GM12878 (cell line): ENCODE data around the gene TESPA1. TPM values are rescaled to one million over a fixed set of nuclear protein-coding genes. Genes with fewer than 3 reads are reported as not detected.

Source experiments
- BHLHE40 ChIP-seq, 2 experiments: fragments of 450-650 bp in 1 of 2; IDR thresholded peaks; 2 replicates each; pipeline ENCODE4 v1.6.1; 2011 to 2017; ENCODE audit warnings: low read depth in 2 of 2, borderline replicate concordance in 1 of 2, improper control_type of control experiment in 1 of 2, low read length in 1 of 2, mild to moderate bottlenecking in 1 of 2
- ETV6 ChIP-seq, 2 experiments: fragments of 450-650 bp in 1 of 2; IDR thresholded peaks in 1 of 2; conservative IDR thresholded peaks in 1 of 2; 2 replicates each; pipeline ENCODE4 v1.6.1; 2014; ENCODE audit warnings: antibody characterized with exemption in 1 of 2, borderline replicate concordance in 1 of 2, low read depth in 1 of 2, mild to moderate bottlenecking in 1 of 2, moderate library complexity in 1 of 2
- IRF4 ChIP-seq: IDR thresholded peaks from 2 replicates; pipeline ENCODE4 v1.6.1; 2011; ENCODE audit warnings: low read depth, low read length
- NRF1 ChIP-seq: conservative IDR thresholded peaks from 2 replicates; pipeline ENCODE4 v1.6.1; 2011; ENCODE audit warnings: mild to moderate bottlenecking, low read depth, low read length, improper control_type of control experiment
- RAD21 ChIP-seq: IDR thresholded peaks from 2 replicates; pipeline ENCODE4 v1.6.1; 2011; ENCODE audit warnings: mild to moderate bottlenecking, low read depth, low read length, moderate library complexity; ENCODE audit not compliant: insufficient read depth
- SPI1 ChIP-seq: IDR thresholded peaks from 2 replicates; pipeline ENCODE4 v1.6.1; 2011; ENCODE audit warnings: low read depth, mild to moderate bottlenecking, low read length, moderate library complexity, borderline replicate concordance; ENCODE audit not compliant: insufficient read depth
- TBL1XR1 ChIP-seq: IDR thresholded peaks from 2 replicates; pipeline ENCODE4 v1.6.1; 2012; ENCODE audit warnings: low read depth, low read length, improper control_type of control experiment
- TCF7 ChIP-seq: IDR thresholded peaks from 2 replicates; pipeline ENCODE4 v1.6.1; 2014; ENCODE audit warnings: antibody characterized with exemption, borderline replicate concordance
- YBX1 ChIP-seq: fragments of 450-650 bp; IDR thresholded peaks from 2 replicates; pipeline ENCODE4 v1.6.1; 2016; ENCODE audit warnings: antibody characterized with exemption
- polyA plus RNA-seq, 11 experiments: library from polyadenylated mRNA; depleted of rRNA in 4 of 11; unstranded in 6 of 11; stranded (reverse) in 5 of 11; fragments of >200 nt; fragmentation: Nextera tagmentation in 4 of 11; fragmentation: Illumina TruSeq in 1 of 11; extraction: Ambion mirVana in 4 of 11; extraction: Trizol in 1 of 11; gene quantifications; 1 replicate in 1 of 11; 2 replicates in 10 of 11; pipeline versions ENCODE4 v1.2.1 to v1.2.3, GENCODE V29; 2011 to 2016; ENCODE audit warnings: inconsistent platforms in 2 of 11, missing spikeins in 2 of 11, low read depth in 1 of 11
- total RNA-seq, 4 experiments: library from RNA; depleted of rRNA in 3 of 4; stranded (reverse); fragments of >200 nt in 3 of 4; fragmentation: Illumina TruSeq in 1 of 4; extraction: Trizol in 1 of 4; gene quantifications; 2 replicates each; pipeline versions ENCODE4 v1.2.1 to v1.2.3, GENCODE V29; 2013 to 2021
- TF ChIP-seq, protein P1 (sequence below): fragments of 150-350 bp; IDR thresholded peaks from 2 replicates; pipeline ENCODE4 v1.6.1; 2014; ENCODE audit warnings: mild to moderate bottlenecking, low read depth, low read length
- TF ChIP-seq, protein P2 (sequence below): fragments of 450-650 bp; IDR thresholded peaks from 2 replicates; pipeline ENCODE4 v1.6.1; 2017; ENCODE audit warnings: borderline replicate concordance
- TF ChIP-seq, protein P3 (sequence below): fragments of 450-650 bp; IDR thresholded peaks from 2 replicates; pipeline ENCODE4 v1.6.1; 2018; ENCODE audit warnings: mild to moderate bottlenecking, low read depth, moderate library complexity; ENCODE audit not compliant: partially characterized antibody
- TF ChIP-seq, protein P4 (sequence below): IDR thresholded peaks from 2 replicates; pipeline ENCODE4 v1.6.1; 2011; ENCODE audit warnings: borderline replicate concordance, low read depth, mild to moderate bottlenecking, moderate library complexity, low read length; ENCODE audit not compliant: insufficient read depth, poor library complexity, severe bottlenecking
- TF ChIP-seq, protein P5 (sequence below): IDR thresholded peaks from 2 replicates; pipeline ENCODE4 v1.6.1; 2012; ENCODE audit warnings: low read depth, low read length, improper control_type of control experiment
- TF ChIP-seq, protein P6 (sequence below): IDR thresholded peaks from 2 replicates; pipeline ENCODE4 v1.6.1; 2011; ENCODE audit warnings: borderline replicate concordance, low read depth, mild to moderate bottlenecking, moderate library complexity, mixed read lengths, low read length; ENCODE audit not compliant: insufficient read depth; ENCODE audit errors: extremely low read length

TESPA1 gene
- total and polyA plus RNA-seq, 10 of the 15 experiments (the other 5 are each of a cell fraction or from before 2014, with no cell fraction given): 13.8 to 56.2 (median 23.9) TPM

DNA sequence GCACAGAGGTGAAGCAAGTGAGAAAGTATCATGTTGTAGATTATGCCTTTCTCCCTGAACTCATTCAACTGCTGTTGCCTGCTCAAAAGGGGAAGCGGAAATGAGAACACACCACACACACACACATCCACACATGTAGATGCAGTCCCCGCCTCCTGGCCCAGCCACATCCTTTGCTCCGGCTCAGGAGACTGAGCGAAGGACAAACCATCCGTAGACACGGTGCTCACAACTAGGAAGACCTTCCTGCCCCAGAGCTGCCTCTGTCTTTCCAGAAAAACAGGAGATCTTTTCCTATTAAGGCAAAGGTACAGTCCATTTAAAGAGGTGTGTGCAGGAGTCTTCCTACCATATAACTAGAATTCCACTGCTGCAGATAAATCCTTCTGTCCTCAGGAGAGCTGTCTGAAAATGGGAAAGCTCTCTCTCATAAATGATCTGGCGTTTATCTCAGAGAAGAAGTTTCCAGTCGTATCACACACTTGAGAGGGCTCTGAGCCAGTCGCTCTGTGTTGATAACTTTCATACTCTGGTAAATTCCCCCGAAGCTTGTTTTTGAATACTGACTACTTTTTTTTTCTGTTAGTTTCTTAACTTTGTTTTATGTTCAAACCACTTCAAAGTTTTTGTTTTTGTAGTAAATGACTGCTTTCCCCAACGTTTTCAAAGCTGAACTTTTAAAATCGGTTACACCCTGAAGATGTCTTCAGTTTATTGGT lies at the start of gene TESPA1 (continued):
- TF ChIP-seq TCF7 (peak; percentile 69), NRF1 (no peak), IRF4 (peak; percentile 94), ETV6 (conservative IDR thresholded peaks at IDR 0.05 in 1 of 2, IDR thresholded peaks at IDR 0.05 in 1 of 2; ENCODE audit: borderline replicate concordance in 1 of 2, low read depth in 1 of 2) (peak in 1 of 2 experiments; percentile 90; a peak in 2 of 4 replicates), TBL1XR1 (0 out of 2 replicates have a peak, but pooled peaks have one; percentile 26), SPI1 (peak; percentile 97), YBX1 (no peak), BHLHE40 (IDR thresholded peaks at IDR 0.05; ENCODE audit: borderline replicate concordance in 1 of 2, low read depth in 2 of 2, low read length in 1 of 2) (peak in 1 of 2 experiments; percentile 69; a peak in 3 of 4 replicates), RAD21 (no peak)
- TF ChIP-seq, protein P1, sequence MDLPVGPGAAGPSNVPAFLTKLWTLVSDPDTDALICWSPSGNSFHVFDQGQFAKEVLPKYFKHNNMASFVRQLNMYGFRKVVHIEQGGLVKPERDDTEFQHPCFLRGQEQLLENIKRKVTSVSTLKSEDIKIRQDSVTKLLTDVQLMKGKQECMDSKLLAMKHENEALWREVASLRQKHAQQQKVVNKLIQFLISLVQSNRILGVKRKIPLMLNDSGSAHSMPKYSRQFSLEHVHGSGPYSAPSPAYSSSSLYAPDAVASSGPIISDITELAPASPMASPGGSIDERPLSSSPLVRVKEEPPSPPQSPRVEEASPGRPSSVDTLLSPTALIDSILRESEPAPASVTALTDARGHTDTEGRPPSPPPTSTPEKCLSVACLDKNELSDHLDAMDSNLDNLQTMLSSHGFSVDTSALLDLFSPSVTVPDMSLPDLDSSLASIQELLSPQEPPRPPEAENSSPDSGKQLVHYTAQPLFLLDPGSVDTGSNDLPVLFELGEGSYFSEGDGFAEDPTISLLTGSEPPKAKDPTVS: no peak
- TF ChIP-seq, protein P2, sequence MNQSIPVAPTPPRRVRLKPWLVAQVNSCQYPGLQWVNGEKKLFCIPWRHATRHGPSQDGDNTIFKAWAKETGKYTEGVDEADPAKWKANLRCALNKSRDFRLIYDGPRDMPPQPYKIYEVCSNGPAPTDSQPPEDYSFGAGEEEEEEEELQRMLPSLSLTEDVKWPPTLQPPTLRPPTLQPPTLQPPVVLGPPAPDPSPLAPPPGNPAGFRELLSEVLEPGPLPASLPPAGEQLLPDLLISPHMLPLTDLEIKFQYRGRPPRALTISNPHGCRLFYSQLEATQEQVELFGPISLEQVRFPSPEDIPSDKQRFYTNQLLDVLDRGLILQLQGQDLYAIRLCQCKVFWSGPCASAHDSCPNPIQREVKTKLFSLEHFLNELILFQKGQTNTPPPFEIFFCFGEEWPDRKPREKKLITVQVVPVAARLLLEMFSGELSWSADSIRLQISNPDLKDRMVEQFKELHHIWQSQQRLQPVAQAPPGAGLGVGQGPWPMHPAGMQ: no peak
- TF ChIP-seq, protein P3, sequence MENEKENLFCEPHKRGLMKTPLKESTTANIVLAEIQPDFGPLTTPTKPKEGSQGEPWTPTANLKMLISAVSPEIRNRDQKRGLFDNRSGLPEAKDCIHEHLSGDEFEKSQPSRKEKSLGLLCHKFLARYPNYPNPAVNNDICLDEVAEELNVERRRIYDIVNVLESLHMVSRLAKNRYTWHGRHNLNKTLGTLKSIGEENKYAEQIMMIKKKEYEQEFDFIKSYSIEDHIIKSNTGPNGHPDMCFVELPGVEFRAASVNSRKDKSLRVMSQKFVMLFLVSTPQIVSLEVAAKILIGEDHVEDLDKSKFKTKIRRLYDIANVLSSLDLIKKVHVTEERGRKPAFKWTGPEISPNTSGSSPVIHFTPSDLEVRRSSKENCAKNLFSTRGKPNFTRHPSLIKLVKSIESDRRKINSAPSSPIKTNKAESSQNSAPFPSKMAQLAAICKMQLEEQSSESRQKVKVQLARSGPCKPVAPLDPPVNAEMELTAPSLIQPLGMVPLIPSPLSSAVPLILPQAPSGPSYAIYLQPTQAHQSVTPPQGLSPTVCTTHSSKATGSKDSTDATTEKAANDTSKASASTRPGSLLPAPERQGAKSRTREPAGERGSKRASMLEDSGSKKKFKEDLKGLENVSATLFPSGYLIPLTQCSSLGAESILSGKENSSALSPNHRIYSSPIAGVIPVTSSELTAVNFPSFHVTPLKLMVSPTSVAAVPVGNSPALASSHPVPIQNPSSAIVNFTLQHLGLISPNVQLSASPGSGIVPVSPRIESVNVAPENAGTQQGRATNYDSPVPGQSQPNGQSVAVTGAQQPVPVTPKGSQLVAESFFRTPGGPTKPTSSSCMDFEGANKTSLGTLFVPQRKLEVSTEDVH: peak; percentile 55
- TF ChIP-seq, protein P4, sequence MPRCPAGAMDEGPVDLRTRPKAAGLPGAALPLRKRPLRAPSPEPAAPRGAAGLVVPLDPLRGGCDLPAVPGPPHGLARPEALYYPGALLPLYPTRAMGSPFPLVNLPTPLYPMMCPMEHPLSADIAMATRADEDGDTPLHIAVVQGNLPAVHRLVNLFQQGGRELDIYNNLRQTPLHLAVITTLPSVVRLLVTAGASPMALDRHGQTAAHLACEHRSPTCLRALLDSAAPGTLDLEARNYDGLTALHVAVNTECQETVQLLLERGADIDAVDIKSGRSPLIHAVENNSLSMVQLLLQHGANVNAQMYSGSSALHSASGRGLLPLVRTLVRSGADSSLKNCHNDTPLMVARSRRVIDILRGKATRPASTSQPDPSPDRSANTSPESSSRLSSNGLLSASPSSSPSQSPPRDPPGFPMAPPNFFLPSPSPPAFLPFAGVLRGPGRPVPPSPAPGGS: peak; percentile 32
- TF ChIP-seq, protein P5, sequence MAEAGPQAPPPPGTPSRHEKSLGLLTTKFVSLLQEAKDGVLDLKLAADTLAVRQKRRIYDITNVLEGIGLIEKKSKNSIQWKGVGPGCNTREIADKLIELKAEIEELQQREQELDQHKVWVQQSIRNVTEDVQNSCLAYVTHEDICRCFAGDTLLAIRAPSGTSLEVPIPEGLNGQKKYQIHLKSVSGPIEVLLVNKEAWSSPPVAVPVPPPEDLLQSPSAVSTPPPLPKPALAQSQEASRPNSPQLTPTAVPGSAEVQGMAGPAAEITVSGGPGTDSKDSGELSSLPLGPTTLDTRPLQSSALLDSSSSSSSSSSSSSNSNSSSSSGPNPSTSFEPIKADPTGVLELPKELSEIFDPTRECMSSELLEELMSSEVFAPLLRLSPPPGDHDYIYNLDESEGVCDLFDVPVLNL: 0 out of 2 replicates have a peak, but pooled peaks have one; percentile 36
- TF ChIP-seq, protein P6, sequence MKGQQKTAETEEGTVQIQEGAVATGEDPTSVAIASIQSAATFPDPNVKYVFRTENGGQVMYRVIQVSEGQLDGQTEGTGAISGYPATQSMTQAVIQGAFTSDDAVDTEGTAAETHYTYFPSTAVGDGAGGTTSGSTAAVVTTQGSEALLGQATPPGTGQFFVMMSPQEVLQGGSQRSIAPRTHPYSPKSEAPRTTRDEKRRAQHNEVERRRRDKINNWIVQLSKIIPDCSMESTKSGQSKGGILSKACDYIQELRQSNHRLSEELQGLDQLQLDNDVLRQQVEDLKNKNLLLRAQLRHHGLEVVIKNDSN: no peak
